Renal cortex interstitium (tissue), 11 donors: ENCODE results near the gene KCNRG. TPM values are rescaled to one million over a fixed set of nuclear protein-coding genes. Genes with fewer than 3 reads are reported as not detected.
"Not testable (repeated sequence)": the region's sequence is repeated elsewhere in the genome, so short reads cannot be mapped to it uniquely, and the experiment has no call there.

Experiments
- DNase-seq, 11 donors: peaks; one replicate each; pipeline ENCODE4 v3.0.0-alpha.2; 2013; ENCODE audit warnings: low read depth in 9 of 11, low spot score in 4 of 11; ENCODE audit errors: extremely low read depth in 1 of 11
- polyA plus RNA-seq, 3 donors: library from polyadenylated mRNA; unstranded; fragments of 120-200 nt; gene quantifications; one replicate each; pipeline ENCODE4 v1.2.1, GENCODE V29; 2013; ENCODE audit not compliant: insufficient read length in 3 of 3

KCNRG gene
- polyA plus RNA-seq, 3 donors: 1.1 to 2.3 (median 1.6) TPM

GRCh38 chr13:50001287-50001686 lies 14.0 kb upstream of the KCNRG start:
- no peak for DNase-seq

GRCh38 chr13:50006426-50007135 lies 8.7 kb upstream of the KCNRG start:
- DNase-seq: no peak

- DNase-seq: no peak
These were observed 3.8 kb upstream of the KCNRG start for GRCh38 chr13:50011461-50011860.

- DNase-seq: no peak
These were observed 2.7 kb upstream of the KCNRG start for GRCh38 chr13:50012396-50013169.

- no peak for DNase-seq
These were observed 858 bp upstream of the KCNRG start for GRCh38 chr13:50014386-50014785.

GRCh38 chr13:50015750-50016149 lies 506 bp downstream of the KCNRG start:
- no peak for DNase-seq

GRCh38 chr13:50016444-50016843 lies 1.2 kb downstream of the KCNRG start:
- DNase-seq: no peak

GRCh38 chr13:50017819-50018218 lies 2.6 kb downstream of the KCNRG start:
- no peak for DNase-seq

- no peak for DNase-seq
These were observed 10.2 kb downstream of the KCNRG start for GRCh38 chr13:50025436-50025835.

- DNase-seq: no peak
These were observed 11.7 kb downstream of the KCNRG start for GRCh38 chr13:50026788-50027473.

- no peak for DNase-seq
These were observed 15.1 kb downstream of the KCNRG start for GRCh38 chr13:50030315-50030714.

GRCh38 chr13:50033725-50034124 lies 18.5 kb downstream of the KCNRG start:
- no peak for DNase-seq

GRCh38 chr13:50037788-50038187 lies 22.5 kb downstream of the KCNRG start:
- DNase-seq: no peak

- no peak for DNase-seq
These were observed 23.0 kb downstream of the KCNRG start for GRCh38 chr13:50038266-50038665.

- no peak for DNase-seq
These were observed 37.2 kb downstream of the KCNRG start for GRCh38 chr13:50052478-50052877.

GRCh38 chr13:50053844-50054243 lies 38.6 kb downstream of the KCNRG start:
- DNase-seq: no peak

GRCh38 chr13:50055454-50055853 lies 40.2 kb downstream of the KCNRG start:
- DNase-seq: no peak

- DNase-seq: no peak
These were observed 45.5 kb downstream of the KCNRG start for GRCh38 chr13:50060718-50061117.

GRCh38 chr13:50062336-50062735 lies 47.1 kb downstream of the KCNRG start:
- DNase-seq: not testable (repeated sequence)

- no peak for DNase-seq
These were observed 50.5 kb downstream of the KCNRG start for GRCh38 chr13:50065712-50066111.
